ENCODE results near the gene MRPL58. TPM values are rescaled to one million over a fixed set of nuclear protein-coding genes. Genes with fewer than 3 reads are reported as not detected.

MRPL58 gene
- 151 and 195 TPM in 2 replicates for total RNA-seq (2014; rRNA removed)
- percentile 87 among the genes with signal in this experiment for Bru-seq, nascent RNA
- percentile 91 among the genes with signal in this experiment for BruChase-seq, experiment 1, labeled RNA remaining after a 6-hour chase
- BruChase-seq, experiment 2, labeled RNA remaining after a 2-hour chase: percentile 89 among the genes with signal in this experiment
- long read RNA-seq, transcript MRPL58-201 (6 exons, 890 nt): major isoform, 27 of 35 reads
- long read RNA-seq, partial matches to known transcripts: 0 of 35 reads
- long read RNA-seq, other reads (novel, unspliced or antisense): 6 of 35 reads

- ChIA-PET POLR2A (ENCODE audit: unreplicated experiment) (interaction anchor here (0.6 to 1.2 kb wide), 6 partner anchors 11 to 169 kb away, joined by 3 to 4 read pairs (median 4); no protein-coding TSS in a partner anchor), CTCF (interaction anchor here (0.8 to 2.0 kb wide), 5 partner anchors 11 to 51 kb away, joined by 3 to 10 read pairs (median 5); no protein-coding TSS in a partner anchor)
- Histone ChIP-seq H3K27ac (ENCODE audit: low read length) (peak within 1 kb of the TSS; percentile 68), H3K9me2 (replicated peaks; ENCODE audit: low read length) (no peaks in the 10 kb centered on the region), H3K4me3 (ENCODE audit: low read length) (peak within 1 kb of the TSS; percentile 87), H4K20me1 (ENCODE audit: low read length) (no peaks in the 10 kb centered on the region), H3K36me3 (ENCODE audit: low read depth, low read length) (peaks cover 7% of the 10 kb centered on the region; the same call in 1 of the 2 replicates), H3K4me2 (ENCODE audit: low read length) (peak within 1 kb of the TSS; percentile 93), H3F3A (ENCODE audit: low read length, unreplicated experiment) (peaks cover 4% of the 10 kb centered on the region), H3K27me3 (ENCODE audit: low read length) (no peaks in the 10 kb centered on the region), H3K9ac (ENCODE audit: low read length) (peak within 1 kb of the TSS; percentile 84), H3K79me2 (ENCODE audit: low read length) (peaks cover 38% of the 10 kb centered on the region), H3K4me1 (ENCODE audit: insufficient read depth, low read length) (peaks cover 30% of the 10 kb centered on the region), H2AFZ (ENCODE audit: low read length) (peak within 1 kb of the TSS; percentile 98), H3K9me3 (ENCODE audit: low read length) (no peaks in the 10 kb centered on the region)
- intact Hi-C loops (cut with micrococcal nuclease): loop anchor here (1.0 to 2.0 kb wide), 2 partner anchors 12 to 52 kb away; no protein-coding TSS in a partner anchor
- ATAC-seq (peak; percentile 83), DNase-seq (peak; percentile 91)
- TF ChIP-seq CTCF (conservative IDR thresholded peaks at IDR 0.05; ENCODE audit: low read depth, low read length) (peak; percentile 38; the same call in 1 of the 2 replicates), EZH2phosphoT487 (IDR thresholded peaks at IDR 0.05; ENCODE audit: borderline replicate concordance, low read length) (no peak), EZH2 (IDR thresholded peaks at IDR 0.05; ENCODE audit: low read length, unreplicated experiment) (no peak)
- BruUV-seq (replicated peaks): no TSS peak
Measured at GRCh38 chr17:75012346-75013091, at the start of gene MRPL58. Gene MRPL58, plus strand, starts transcription at chr17:75012670. Its CDS starts 17 bp downstream, at chr17:75012687.

- Histone ChIP-seq H3K27ac (ENCODE audit: low read length) (no peak overlapping the region), H3K9me3 (ENCODE audit: low read length) (no peaks in the 10 kb centered on the region), H2AFZ (ENCODE audit: low read length) (no peak overlapping the region), H3K4me1 (ENCODE audit: insufficient read depth, low read length) (peaks cover 10% of the 10 kb centered on the region), H3K9ac (ENCODE audit: low read length) (no peak overlapping the region), H3K4me3 (ENCODE audit: low read length) (no peak overlapping the region), H4K20me1 (ENCODE audit: low read length) (no peaks in the 10 kb centered on the region), H3K4me2 (ENCODE audit: low read length) (no peak overlapping the region), H3K79me2 (ENCODE audit: low read length) (no peaks in the 10 kb centered on the region), H3K36me3 (ENCODE audit: low read depth, low read length) (no peaks in the 10 kb centered on the region), H3F3A (ENCODE audit: low read length, unreplicated experiment) (no peaks in the 10 kb centered on the region), H3K27me3 (ENCODE audit: low read length) (no peaks in the 10 kb centered on the region), H3K9me2 (replicated peaks; ENCODE audit: low read length) (no peaks in the 10 kb centered on the region)
- no TSS peak for BruUV-seq (replicated peaks)
- ChIA-PET CTCF (interaction anchor here (0.6 to 1.1 kb wide), 2 partner anchors 24 to 48 kb away, joined by 3 to 4 read pairs; partner anchors contain the start of gene CDR2L), POLR2A (ENCODE audit: unreplicated experiment) (interaction anchor here (0.6 kb wide), 2 partner anchors 100 to 426 kb away, joined by 3 to 6 read pairs; no protein-coding TSS in a partner anchor)
- no peak for DNase-seq
- intact Hi-C loops (cut with micrococcal nuclease): loop anchor here (5.0 kb wide), 1 partner anchor 239 kb away; no protein-coding TSS in a partner anchor
- TF ChIP-seq EZH2 (IDR thresholded peaks at IDR 0.05; ENCODE audit: low read length, unreplicated experiment): no peak
- peak; percentile 29; the same call in 1 of the 2 replicates for TF ChIP-seq CTCF (conservative IDR thresholded peaks at IDR 0.05; ENCODE audit: low read depth, low read length)
- ATAC-seq: no peak
Measured at GRCh38 chr17:74963656-74964055, 48.8 kb upstream of the MRPL58 start.

All from PC-3 (cell line).